BLaER1 treated with 17β-estradiol and CSF1 and Interleukin-3, amounts not matched to agents 10 nM and 100 nM (cell line): ENCODE measurements around the gene PACC1.

ENCODE experiments used
- H3K27ac ChIP-seq, 11 experiments: shearing (Covaris generic); formaldehyde crosslinking; 2 replicates each; pipeline ENCODE4 v1.8.1; 2022
- H3K27me3 ChIP-seq, 11 experiments: shearing (Covaris generic); formaldehyde crosslinking; 2 replicates each; pipeline ENCODE4 v1.8.1; 2022
- H3K36me3 ChIP-seq, 11 experiments: shearing (Covaris generic); formaldehyde crosslinking; 2 replicates each; pipeline ENCODE4 v1.8.1; 2022
- H3K4me1 ChIP-seq, 10 experiments: shearing (Covaris generic); formaldehyde crosslinking; 2 replicates each; pipeline ENCODE4 v1.8.1; 2022
- H3K4me2 ChIP-seq, 11 experiments: shearing (Covaris generic); formaldehyde crosslinking; 2 replicates each; pipeline ENCODE4 v1.8.1; 2022
- H3K4me3 ChIP-seq, 10 experiments: shearing (Covaris generic); formaldehyde crosslinking; 2 replicates each; pipeline ENCODE4 v1.8.1; 2022
- H3K9ac ChIP-seq, 11 experiments: shearing (Covaris generic); formaldehyde crosslinking; 2 replicates each; pipeline ENCODE4 v1.8.1; 2022
- H3K9me3 ChIP-seq, 11 experiments: shearing (Covaris generic); formaldehyde crosslinking; replicated peaks in 1 of 11; 2 replicates each; pipeline ENCODE4 v1.8.1; 2022
- H4K20me1 ChIP-seq, 11 experiments: shearing (Covaris generic); formaldehyde crosslinking; 2 replicates each; pipeline ENCODE4 v1.8.1; 2022
- Cebpa-rat ChIP-seq, 11 experiments: shearing (Covaris generic); IDR thresholded peaks; 2 replicates each; pipeline ENCODE4 v1.8.1; 2022

PACC1 gene

GRCh38 chr1:212455803-212456528, 41.3 kb upstream of the PACC1 start:
- Histone ChIP-seq H4K20me1 (peaks cover 0 to 10% (median 0%) of the 10 kb centered on the region in 11 experiments; a peak in 1 of 22 replicates), H3K9me3 (peaks cover 6 to 11% (median 10%) of the 10 kb centered on the region in 11 experiments; a peak in 18 of 22 replicates), H3K27me3 (no peaks in the 10 kb centered on the region), H3K4me2 (peak overlapping the region in 8 of 11 experiments; percentile 17 to 63 (median 36); a peak in 11 of 22 replicates), H3K4me3 (no peak overlapping the region), H3K27ac (no peak overlapping the region), H3K4me1 (peaks cover 13 to 56% (median 42%) of the 10 kb centered on the region in 10 experiments), H3K36me3 (no peaks in the 10 kb centered on the region), H3K9ac (peak overlapping the region in 4 of 11 experiments; percentile 14 to 46 (median 36); a peak in 2 of 22 replicates)
- no peak for TF ChIP-seq Cebpa-rat (IDR thresholded peaks at IDR 0.05)

GRCh38 chr1:212455401-212455800, 40.7 kb upstream of the PACC1 start:
- H3K27ac ChIP-seq: no peak overlapping the region
- no peak overlapping the region for H3K4me3 ChIP-seq
- peaks cover 19 to 62% (median 47%) of the 10 kb centered on the region in 10 experiments for H3K4me1 ChIP-seq
- 0 out of 22 replicates have a peak overlapping the region, but pooled peaks of 1 of the 11 experiments have one; percentile 11 for H3K9ac ChIP-seq
- no peaks in the 10 kb centered on the region for H3K36me3 ChIP-seq
- peaks cover 0 to 10% (median 0%) of the 10 kb centered on the region in 11 experiments; a peak in 1 of 22 replicates for H4K20me1 ChIP-seq
- H3K9me3 ChIP-seq: peaks cover 6 to 11% (median 10%) of the 10 kb centered on the region in 11 experiments; a peak in 18 of 22 replicates
- H3K27me3 ChIP-seq: no peaks in the 10 kb centered on the region
- peak overlapping the region in 4 of 11 experiments; percentile 27 to 63 (median 42); a peak in 6 of 22 replicates for H3K4me2 ChIP-seq
- TF ChIP-seq Cebpa-rat (IDR thresholded peaks at IDR 0.05): no peak

- no peak for TF ChIP-seq Cebpa-rat (IDR thresholded peaks at IDR 0.05)
These were observed 40.1 kb upstream of the PACC1 start for GRCh38 chr1:212454741-212455140.

GRCh38 chr1:212453156-212453857, 38.6 kb upstream of the PACC1 start:
- Histone ChIP-seq H3K27me3 (no peaks in the 10 kb centered on the region), H3K27ac (peak overlapping the region in 4 of 11 experiments; percentile 4 to 50 (median 34); a peak in 4 of 22 replicates), H3K4me2 (peak overlapping the region in 10 of 11 experiments; percentile 39 to 80 (median 68); a peak in 19 of 22 replicates), H3K36me3 (0 out of 22 replicates have a peak, but pooled peaks cover 0 to 4% (median 0%) of the 10 kb centered on the region in 11 experiments), H3K4me1 (peaks cover 20 to 65% (median 52%) of the 10 kb centered on the region in 10 experiments), H3K9me3 (peaks cover 5 to 8% (median 7%) of the 10 kb centered on the region in 11 experiments; a peak in 18 of 22 replicates), H4K20me1 (peaks cover 0 to 10% (median 0%) of the 10 kb centered on the region in 11 experiments; a peak in 1 of 22 replicates), H3K4me3 (no peak overlapping the region), H3K9ac (peak overlapping the region in 3 of 11 experiments; percentile 12 to 27 (median 16); a peak in 1 of 22 replicates)
- TF ChIP-seq Cebpa-rat (IDR thresholded peaks at IDR 0.05): no peak

More at GRCh38 chr1:212454741-212455140, 40.1 kb upstream of the PACC1 start:
- H3K27me3 ChIP-seq: no peaks in the 10 kb centered on the region
- peaks cover 0 to 10% (median 0%) of the 10 kb centered on the region in 11 experiments; a peak in 1 of 22 replicates for H4K20me1 ChIP-seq
- peak overlapping the region in 4 of 11 experiments; percentile 5 to 63 (median 29); a peak in 4 of 22 replicates for H3K4me2 ChIP-seq
- 0 out of 22 replicates have a peak overlapping the region, but pooled peaks of 1 of the 11 experiments have one; percentile 11 for H3K9ac ChIP-seq
- no peak overlapping the region for H3K4me3 ChIP-seq
- H3K36me3 ChIP-seq: no peaks in the 10 kb centered on the region
- peaks cover 25 to 68% (median 53%) of the 10 kb centered on the region in 10 experiments for H3K4me1 ChIP-seq
- H3K9me3 ChIP-seq: peaks cover 6 to 11% (median 10%) of the 10 kb centered on the region in 11 experiments; a peak in 18 of 22 replicates
- no peak overlapping the region for H3K27ac ChIP-seq

GRCh38 chr1:212452323-212453155, 37.9 kb upstream of the PACC1 start:
- peaks cover 20 to 64% (median 52%) of the 10 kb centered on the region in 10 experiments for H3K4me1 ChIP-seq
- H3K4me2 ChIP-seq: peak overlapping the region; percentile 26 to 80 (median 67); a peak in 20 of 22 replicates
- H4K20me1 ChIP-seq: peaks cover 0 to 10% (median 0%) of the 10 kb centered on the region in 11 experiments; a peak in 1 of 22 replicates
- no peak overlapping the region for H3K4me3 ChIP-seq
- no peak for TF ChIP-seq Cebpa-rat (IDR thresholded peaks at IDR 0.05)
- peaks cover 0 to 4% (median 0%) of the 10 kb centered on the region in 11 experiments; a peak in 1 of 22 replicates for H3K36me3 ChIP-seq
- peak overlapping the region in 3 of 11 experiments; percentile 12 to 27 (median 16); a peak in 2 of 22 replicates for H3K9ac ChIP-seq
- H3K27ac ChIP-seq: peak overlapping the region in 2 of 11 experiments; percentile 49 to 50; a peak in 2 of 22 replicates
- H3K27me3 ChIP-seq: no peaks in the 10 kb centered on the region
- peaks cover 0 to under 1% (median 0%) of the 10 kb centered on the region in 11 experiments; a peak in 4 of 22 replicates for H3K9me3 ChIP-seq

GRCh38 chr1:212451416-212452322, 37.0 kb upstream of the PACC1 start:
- Histone ChIP-seq H3K36me3 (peaks cover 0 to 10% (median 3%) of the 10 kb centered on the region in 11 experiments; a peak in 9 of 22 replicates), H3K27me3 (no peaks in the 10 kb centered on the region), H3K9ac (no peak overlapping the region), H3K27ac (peak overlapping the region in 1 of 11 experiments; percentile 50; a peak in 1 of 22 replicates), H3K4me2 (peak overlapping the region in 7 of 11 experiments; percentile 62 to 80 (median 69); a peak in 9 of 22 replicates), H3K4me1 (peaks cover 20 to 64% (median 52%) of the 10 kb centered on the region in 10 experiments), H3K9me3 (no peaks in the 10 kb centered on the region), H4K20me1 (peaks cover 0 to 10% (median 0%) of the 10 kb centered on the region in 11 experiments; a peak in 1 of 22 replicates), H3K4me3 (no peak overlapping the region)
- TF ChIP-seq Cebpa-rat (IDR thresholded peaks at IDR 0.05): no peak

- Histone ChIP-seq H3K4me3 (no peak overlapping the region), H3K4me1 (peaks cover 20 to 53% (median 44%) of the 10 kb centered on the region in 10 experiments), H3K9me3 (no peaks in the 10 kb centered on the region), H4K20me1 (peaks cover 0 to 10% (median 0%) of the 10 kb centered on the region in 11 experiments; a peak in 1 of 22 replicates), H3K4me2 (peak overlapping the region; percentile 4 to 63 (median 42); a peak in 18 of 22 replicates), H3K27ac (no peak overlapping the region), H3K36me3 (peaks cover 7 to 21% (median 15%) of the 10 kb centered on the region in 11 experiments), H3K9ac (peak overlapping the region in 1 of 11 experiments; percentile 12; a peak in 2 of 22 replicates), H3K27me3 (no peaks in the 10 kb centered on the region)
- TF ChIP-seq Cebpa-rat (IDR thresholded peaks at IDR 0.05): no peak
These were observed 35.7 kb upstream of the PACC1 start for GRCh38 chr1:212450331-212450881.
